HG03045 (cell line): ENCODE results near the gene CPE.

Source experiments
- ATAC-seq: cut with Tn5 transposase; IDR thresholded peaks from one replicate; pipeline ENCODE4 v1.9.1; 2021; ENCODE audit warnings: mild to moderate bottlenecking, moderate library complexity; ENCODE audit not compliant: unreplicated experiment

Gene CPE

DNA sequence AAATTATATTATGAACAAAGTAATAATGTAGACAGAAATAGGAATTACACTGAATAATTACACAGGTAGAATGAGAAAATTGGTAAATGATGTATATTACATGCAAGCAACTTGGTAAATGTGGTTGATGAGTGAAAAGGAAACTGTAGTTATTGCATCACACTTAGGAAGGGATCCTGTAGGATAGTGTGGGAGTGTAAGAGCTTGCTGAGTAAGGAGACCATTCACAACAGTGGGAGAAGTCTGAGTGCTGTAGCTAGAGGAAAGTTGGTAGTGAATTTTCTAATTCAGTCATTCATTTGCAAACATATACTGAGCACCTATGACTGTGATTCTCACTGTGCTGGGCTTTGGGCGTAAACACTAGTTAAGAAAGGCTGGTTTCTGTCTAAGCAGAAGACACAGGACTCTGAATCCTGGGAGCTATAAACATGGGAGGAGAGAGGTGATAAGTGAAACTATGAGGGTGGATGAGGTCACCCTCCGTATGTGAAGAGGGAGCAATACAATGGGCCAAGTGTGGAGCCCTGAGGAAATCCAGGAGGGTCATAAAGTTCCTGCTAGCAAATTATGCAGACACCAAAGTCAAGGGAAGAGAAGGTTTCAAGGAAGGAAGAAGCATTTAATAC lies 14.2 kb upstream of the CPE start:
- ATAC-seq: no peak

DNA sequence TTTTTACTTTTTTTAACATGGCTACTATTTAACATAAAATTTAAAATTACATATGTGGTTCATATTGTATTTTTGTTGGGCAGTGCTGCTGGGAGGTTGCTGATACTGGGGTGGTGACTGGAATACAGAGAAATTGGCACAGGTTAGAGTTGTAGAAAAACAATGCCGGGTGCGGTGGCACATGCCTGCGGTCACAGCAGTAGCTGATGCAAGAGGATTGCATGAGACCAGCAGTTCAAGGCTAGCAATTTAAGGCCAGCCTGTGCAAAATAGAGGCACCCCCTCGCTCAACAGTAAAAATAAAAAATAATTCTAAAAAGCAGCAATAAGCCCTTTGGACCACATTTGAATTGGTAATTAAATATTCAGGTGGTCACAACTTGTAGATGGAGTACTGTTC lies 11.8 kb upstream of the CPE start:
- ATAC-seq: no peak

DNA sequence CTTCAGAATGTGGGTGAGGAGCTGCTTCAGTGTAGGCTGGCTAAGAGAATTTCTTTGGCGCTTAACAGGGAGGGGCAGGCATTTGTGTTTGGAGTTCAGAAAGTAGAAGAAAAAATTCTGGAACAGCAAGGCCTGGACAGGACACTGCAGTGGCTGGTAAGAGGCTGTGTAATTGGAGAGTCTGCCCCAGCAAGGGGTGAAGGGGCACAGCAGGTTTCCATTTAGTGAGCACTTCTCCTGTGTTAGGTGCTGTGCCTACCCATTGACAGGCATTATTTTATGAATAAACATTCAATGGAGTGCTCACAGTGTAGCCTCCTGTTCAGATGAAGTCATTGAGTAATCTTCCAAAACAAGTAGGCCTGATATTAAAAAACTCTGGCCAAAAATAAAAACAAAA lies 10.7 kb upstream of the CPE start:
- no peak for ATAC-seq

DNA sequence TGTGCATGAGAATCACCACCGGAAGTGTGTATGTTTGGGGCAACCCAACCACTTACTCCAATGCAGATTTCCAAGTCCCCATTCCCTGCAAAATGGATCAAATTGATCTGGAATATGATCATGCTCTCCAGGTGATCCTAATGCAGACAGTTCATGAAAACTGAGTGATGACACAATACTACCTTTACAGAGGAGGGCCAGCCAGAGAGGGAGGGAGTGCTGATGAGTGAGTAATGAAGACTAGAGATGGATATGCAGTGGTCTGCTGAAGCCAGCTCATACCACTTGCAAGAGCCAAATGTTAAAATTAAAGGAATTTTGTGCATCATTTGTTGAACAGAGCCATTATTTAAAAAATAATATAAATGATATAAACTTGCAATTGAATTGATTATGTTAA lies 10.2 kb upstream of the CPE start:
- no peak for ATAC-seq

- ATAC-seq: no peak
Observed at GRCh38 chr4:165369522-165369921, 9.3 kb upstream of the CPE start.

- no peak for ATAC-seq
Observed at GRCh38 chr4:165370530-165370929, 8.3 kb upstream of the CPE start.

- ATAC-seq: no peak
Observed at GRCh38 chr4:165375465-165375864, 3.3 kb upstream of the CPE start.

DNA sequence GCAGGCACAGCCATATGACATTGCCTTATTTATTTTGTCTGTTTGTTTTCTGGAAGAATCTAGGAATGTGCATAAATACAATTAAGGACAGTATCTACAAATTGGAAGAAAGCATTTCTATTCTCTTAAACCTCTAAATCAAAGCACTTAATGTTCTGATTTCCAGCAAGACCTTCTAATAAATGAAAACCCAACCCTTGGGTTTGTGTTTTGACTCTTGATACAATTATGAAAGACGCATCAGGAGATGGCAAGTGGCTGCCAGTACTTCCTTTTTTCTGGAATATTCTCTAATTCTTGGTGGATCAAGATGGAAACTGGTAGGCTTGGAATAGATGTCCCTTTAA lies 437 bp upstream of the CPE start:
- ATAC-seq: no peak

GRCh38 chr4:165379678-165380064 lies 863 bp downstream of the CPE start:
- ATAC-seq: no peak

- ATAC-seq: no peak
Observed at GRCh38 chr4:165380805-165381204, 2.0 kb downstream of the CPE start.

DNA sequence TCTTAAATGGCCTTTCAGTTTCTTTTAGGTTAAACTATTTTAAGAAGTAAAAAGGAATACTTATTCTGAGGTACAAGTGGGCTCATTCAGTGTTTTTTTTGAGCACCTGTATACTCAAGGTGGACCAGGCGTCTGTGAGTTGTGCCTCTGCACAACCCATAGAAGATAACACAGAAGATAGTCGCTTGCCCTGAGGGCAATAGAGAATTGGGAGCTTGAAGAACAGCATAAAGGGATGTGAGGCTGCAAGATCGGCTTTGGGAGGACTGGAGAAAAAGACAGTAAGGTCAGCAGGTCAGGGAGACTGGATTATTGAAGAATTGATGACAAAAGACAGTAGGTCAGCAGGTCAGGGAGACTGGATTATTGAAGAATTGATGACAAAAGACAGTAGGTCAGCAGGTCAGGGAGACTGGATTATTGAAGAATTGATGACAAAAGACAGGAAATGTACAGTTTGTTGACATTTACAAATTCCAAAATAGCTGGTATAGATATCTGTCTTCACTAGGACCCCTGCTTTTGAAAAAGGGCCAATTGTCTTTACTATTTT lies 3.1 kb downstream of the CPE start:
- ATAC-seq: no peak

DNA sequence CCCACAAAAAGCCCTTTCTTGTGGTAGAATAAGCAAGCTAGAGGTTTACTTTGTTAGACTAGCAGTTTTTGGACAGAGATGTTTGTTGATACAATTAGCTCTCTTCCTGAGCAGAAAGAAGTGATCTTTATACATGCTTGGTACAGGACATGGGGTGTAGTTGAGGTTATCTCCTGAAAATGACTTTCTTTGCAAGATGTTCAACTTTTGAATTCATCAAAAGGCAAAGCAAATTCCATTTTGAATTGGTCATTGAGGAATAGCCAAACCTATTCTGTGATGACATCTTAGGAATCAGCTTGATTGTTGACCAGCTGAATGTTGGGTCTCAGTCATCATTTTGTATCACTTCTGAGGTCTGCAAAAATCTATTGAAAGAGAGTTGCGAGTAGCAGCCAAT lies 3.8 kb downstream of the CPE start:
- ATAC-seq: no peak

DNA sequence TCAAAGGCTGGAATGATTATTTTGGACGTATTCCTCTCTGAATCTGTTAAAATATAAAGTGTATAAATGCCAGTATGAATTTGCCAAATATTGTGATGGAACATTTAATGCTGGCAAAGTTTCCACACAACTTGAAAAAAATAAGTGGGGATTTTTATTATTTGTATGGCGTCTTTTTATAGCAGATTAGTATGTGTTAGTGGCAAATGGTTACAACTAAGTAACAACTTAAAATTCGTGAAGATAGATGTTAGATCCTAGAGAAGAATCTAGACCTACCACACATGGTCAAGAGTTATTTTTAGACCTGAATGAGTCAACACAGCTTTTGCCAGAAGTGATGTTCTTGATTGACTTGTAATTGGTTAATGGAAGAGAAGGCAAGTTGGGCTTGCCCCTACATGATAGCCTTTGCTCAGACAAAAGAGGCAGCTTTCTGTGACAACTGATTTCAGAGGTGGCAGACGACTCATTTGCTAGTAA lies 4.8 kb downstream of the CPE start:
- ATAC-seq: no peak

GRCh38 chr4:165384186-165384585 lies 5.4 kb downstream of the CPE start:
- ATAC-seq: no peak

GRCh38 chr4:165384598-165384997 lies 5.8 kb downstream of the CPE start:
- ATAC-seq: no peak

- ATAC-seq: no peak
Observed at GRCh38 chr4:165385126-165385525, 6.3 kb downstream of the CPE start.

GRCh38 chr4:165386328-165386727 lies 7.5 kb downstream of the CPE start:
- ATAC-seq: no peak

DNA sequence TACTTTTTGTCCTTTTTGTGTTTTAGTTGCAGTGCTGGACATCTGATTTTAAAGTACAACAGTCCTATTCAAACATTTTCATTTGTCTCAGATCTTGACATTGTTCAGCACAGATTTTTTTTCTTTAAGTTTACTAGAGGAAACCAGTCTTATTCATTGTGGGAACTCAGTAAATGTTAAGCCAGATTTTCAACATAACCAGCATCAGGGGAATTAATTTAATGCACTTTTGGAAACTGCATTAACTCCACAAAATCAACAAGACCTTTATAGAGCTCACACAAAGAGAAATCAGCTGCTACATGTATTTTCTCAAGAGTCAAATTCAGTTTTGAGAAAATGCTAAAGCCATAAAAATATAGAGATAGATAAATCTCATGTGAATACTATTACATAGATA lies 9.9 kb downstream of the CPE start:
- ATAC-seq: no peak

DNA sequence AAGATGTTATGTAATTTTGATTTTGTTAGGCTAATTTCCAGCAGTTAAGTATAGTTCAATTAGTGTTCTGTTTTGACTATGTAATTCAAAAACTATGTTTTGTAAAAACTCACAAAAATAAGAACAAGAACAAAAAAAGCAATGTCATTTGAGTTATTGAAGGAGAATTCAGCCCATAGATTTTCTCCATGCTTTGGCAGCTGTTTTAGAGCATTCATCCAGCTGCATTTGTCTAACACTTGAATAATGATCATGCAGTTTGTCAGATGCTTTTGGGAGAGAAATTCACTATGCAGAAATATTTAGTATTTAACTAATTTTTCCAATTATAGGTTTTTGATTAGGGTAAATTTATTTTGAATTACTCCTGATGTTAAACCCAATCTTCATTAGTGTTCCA lies 14.2 kb downstream of the CPE start:
- no peak for ATAC-seq

DNA sequence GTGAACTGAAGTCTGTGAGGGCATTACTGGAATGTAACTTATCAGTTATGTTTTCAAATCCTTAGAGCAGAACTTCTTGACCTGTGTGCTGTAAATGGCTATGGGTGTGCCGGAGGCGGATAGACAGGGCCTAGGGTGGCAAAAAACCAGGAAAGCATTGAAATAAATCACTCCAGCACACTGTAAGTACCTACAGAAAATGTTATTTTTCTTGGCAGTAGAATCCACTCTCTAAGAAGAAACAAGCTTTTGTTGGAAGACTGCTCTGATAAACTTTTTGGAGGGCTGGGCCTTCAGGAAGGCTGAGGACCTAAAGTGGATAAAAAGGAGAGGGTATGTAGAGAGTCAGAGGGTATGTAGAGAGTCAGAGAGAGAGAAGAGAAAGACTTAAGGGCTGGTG lies 14.9 kb downstream of the CPE start:
- no peak for ATAC-seq

GRCh38 chr4:165394275-165394674 lies 15.5 kb downstream of the CPE start:
- no peak for ATAC-seq

DNA sequence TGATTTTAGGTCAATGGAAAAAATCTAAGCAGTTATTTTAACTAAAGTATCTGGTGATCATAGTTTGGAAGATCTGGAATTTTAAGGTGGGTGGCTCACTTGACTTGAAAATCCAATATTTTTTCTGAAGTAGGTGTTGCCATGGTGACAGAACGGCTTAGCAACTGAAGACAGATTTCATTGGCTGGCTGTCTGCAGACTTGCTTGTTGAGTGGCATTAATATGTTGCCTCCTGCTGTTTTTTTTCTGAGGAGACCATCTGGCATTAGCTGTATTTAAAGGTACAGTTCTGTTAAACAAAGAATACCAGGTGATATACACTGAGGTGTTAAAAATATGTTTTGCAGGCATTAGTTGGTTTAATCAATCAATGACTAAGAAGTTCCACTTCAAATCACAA lies 19.8 kb downstream of the CPE start:
- ATAC-seq: no peak

GRCh38 chr4:165402375-165402774 lies 23.6 kb downstream of the CPE start:
- ATAC-seq: no peak
